ENCODE measurements around the gene UBE4A. TPM values are rescaled to one million over a fixed set of nuclear protein-coding genes. Genes with fewer than 3 reads are reported as not detected.

UBE4A gene
- total RNA-seq, 1 donor: 74.8 TPM

DNA sequence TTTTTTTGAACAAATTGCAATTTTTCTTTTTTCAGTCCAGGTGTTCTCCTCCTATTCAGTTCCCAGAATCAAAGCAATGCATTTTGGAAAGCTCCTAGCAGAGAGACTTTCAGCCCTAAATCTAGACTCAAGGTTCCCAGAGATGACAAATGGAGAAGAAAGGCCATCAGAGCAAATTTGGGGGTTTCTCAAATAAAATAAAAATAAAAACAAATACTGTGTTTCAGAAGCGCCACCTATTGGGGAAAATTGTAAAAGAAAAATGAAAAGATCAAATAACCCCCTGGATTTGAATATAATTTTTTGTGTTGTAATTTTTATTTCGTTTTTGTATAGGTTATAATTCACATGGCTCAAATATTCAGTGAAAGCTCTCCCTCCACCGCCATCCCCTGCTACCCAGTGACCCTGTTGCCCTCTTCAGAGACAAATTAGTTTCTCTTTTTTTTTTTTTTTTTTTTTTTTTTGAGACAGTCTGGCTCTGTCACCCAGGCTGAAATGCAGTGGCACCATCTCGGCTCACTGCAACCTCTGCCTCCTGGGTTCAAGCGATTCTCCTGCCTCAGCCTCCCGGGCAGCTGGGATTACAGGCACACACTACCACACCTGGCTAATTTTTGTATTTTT is 6.2 kb upstream of the UBE4A start:
- H3K4me3 ChIP-seq (ENCODE audit: low read depth, low read length): no peak overlapping the region
- DNase-seq (ENCODE audit: low read depth): peak; percentile 49
- TF ChIP-seq, protein P1, sequence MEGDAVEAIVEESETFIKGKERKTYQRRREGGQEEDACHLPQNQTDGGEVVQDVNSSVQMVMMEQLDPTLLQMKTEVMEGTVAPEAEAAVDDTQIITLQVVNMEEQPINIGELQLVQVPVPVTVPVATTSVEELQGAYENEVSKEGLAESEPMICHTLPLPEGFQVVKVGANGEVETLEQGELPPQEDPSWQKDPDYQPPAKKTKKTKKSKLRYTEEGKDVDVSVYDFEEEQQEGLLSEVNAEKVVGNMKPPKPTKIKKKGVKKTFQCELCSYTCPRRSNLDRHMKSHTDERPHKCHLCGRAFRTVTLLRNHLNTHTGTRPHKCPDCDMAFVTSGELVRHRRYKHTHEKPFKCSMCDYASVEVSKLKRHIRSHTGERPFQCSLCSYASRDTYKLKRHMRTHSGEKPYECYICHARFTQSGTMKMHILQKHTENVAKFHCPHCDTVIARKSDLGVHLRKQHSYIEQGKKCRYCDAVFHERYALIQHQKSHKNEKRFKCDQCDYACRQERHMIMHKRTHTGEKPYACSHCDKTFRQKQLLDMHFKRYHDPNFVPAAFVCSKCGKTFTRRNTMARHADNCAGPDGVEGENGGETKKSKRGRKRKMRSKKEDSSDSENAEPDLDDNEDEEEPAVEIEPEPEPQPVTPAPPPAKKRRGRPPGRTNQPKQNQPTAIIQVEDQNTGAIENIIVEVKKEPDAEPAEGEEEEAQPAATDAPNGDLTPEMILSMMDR (IDR thresholded peaks at IDR 0.05; ENCODE audit: insufficient read depth, low read length): peak; percentile 55

DNA sequence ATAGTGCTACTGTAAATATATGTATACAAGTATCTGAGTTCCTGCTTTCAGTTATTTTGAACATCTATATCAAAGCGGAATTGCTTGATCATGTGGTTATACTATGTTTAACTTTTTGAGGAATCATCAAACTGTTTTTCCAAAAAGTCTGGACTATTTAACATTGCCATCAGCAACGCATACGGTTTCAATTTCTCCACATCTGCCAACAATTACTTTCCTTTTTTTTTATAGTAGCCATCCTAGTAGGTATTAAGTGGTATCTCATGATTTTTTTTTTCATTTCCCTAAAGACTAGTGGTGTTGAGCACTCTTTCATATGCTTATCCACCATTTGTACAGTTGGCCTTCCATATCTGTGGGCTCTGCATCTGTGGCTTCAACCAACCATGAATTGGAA is 1.3 kb upstream of the UBE4A start:
- TF ChIP-seq, protein P1 (IDR thresholded peaks at IDR 0.05; ENCODE audit: insufficient read depth, low read length): no peak

DNA sequence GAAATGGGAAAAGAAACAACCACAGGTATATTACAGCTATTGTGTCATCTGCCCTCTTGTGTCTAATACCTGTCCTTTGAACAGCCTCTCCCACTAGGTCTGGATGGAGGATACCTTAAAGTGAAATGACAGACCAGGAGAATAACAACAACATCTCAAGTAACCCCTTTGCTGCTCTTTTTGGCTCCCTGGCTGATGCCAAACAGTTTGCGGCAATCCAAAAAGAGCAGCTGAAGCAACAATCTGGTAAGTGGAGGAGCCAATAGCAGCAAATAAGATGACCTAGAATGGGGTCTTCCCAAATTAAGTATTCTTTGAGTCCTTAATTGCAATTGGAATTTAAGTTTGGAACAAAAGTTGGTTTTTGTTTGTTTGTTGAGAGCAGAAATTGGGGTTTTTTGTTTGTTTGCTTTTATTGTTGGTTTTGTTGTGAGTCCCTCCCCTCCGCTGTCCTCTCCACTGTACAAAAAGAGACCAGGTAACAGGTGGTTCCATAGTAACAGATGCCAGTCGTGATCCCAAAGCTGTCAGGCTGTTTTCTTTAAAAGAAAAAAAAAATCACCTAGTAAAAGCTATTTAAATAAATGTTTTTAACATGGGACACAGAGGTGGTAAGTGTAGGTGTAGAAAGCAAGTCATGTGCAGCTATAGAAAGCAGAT is 5.7 kb downstream of the UBE4A start:
- DNase-seq (ENCODE audit: low read depth): no peak
- TF ChIP-seq, protein P1 (IDR thresholded peaks at IDR 0.05; ENCODE audit: insufficient read depth, low read length): no peak
- H3K4me3 ChIP-seq (ENCODE audit: low read depth, low read length): no peak overlapping the region

More for the DNA sequence above, 1.3 kb upstream of the UBE4A start:
- H3K4me3 ChIP-seq (ENCODE audit: low read depth, low read length): no peak overlapping the region
- DNase-seq (ENCODE audit: low read depth): peak; percentile 18

DNA sequence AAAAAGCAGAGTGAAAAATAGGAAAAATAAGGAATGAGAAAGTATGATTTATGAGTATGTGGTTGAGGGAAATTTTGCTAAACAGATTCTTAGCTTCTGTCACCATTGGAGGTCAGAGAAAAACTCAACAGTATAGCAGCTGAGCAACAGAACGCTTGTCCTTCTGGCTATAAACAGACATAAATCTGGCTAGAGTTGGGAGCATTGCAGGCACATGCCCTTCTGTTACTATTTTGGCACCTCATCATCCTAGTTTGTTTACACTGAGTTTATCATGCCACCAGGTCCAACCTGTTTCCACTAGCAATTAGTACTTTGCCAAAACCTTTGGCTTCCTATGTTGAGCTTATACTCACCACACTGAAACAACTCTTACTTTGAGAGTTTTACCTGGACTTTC is 6.9 kb downstream of the UBE4A start:
- DNase-seq (ENCODE audit: low read depth): no peak
- TF ChIP-seq, protein P1 (IDR thresholded peaks at IDR 0.05; ENCODE audit: insufficient read depth, low read length): no peak
- no peak overlapping the region for H3K4me3 ChIP-seq (ENCODE audit: low read depth, low read length)

DNA sequence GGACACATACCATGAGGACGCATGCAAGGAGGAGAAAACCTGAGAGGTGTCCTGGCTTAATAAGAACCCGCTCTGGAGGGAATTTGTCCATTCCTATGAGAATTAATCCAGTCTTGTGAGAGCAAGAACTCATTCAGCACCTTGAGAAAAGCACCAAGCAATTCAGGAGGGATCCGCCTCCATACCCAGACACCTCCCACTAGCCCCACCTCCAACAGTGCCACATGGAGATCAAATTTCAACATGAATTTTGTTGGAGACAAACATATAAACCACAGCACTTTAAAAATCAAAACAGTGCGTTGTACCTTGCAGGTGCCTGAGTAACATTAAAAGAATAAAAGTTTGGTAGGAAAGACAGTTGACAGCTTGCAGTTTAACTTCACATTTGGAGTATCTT is 11.4 kb downstream of the UBE4A start:
- TF ChIP-seq, protein P1 (IDR thresholded peaks at IDR 0.05; ENCODE audit: insufficient read depth, low read length): no peak
- H3K4me3 ChIP-seq (ENCODE audit: low read depth, low read length): no peak overlapping the region
- no peak for DNase-seq (ENCODE audit: low read depth)

DNA sequence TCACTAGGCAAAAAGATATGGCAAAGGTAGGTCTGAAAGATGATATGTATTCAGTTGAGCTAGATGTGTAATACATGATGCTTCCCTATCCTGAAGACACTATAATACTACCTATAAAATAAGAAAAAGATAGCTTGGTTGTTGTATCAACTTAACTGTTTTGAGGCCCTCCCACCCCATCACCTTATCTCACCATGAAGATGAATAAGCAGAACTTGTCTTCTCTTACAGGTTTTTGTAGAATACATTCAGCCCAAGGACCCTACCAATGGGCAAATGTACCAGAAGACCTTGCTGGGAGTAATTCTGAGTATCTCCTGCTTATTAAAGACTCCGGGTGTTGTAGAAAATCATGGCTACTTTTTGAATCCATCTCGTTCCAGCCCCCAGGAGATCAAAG is 13.9 kb downstream of the UBE4A start:
- H3K4me3 ChIP-seq (ENCODE audit: low read depth, low read length): no peak overlapping the region
- TF ChIP-seq, protein P1 (IDR thresholded peaks at IDR 0.05; ENCODE audit: insufficient read depth, low read length): no peak
- DNase-seq (ENCODE audit: low read depth): no peak
